A172 (cell line): Measurements from ENCODE around the gene RTN4RL1. TPM values are rescaled to one million over a fixed set of nuclear protein-coding genes. Genes with fewer than 3 reads are reported as not detected.

ENCODE experiments used
- DNase-seq: peaks from one replicate; pipeline ENCODE4 v3.0.0-alpha.2; 2015; ENCODE audit warnings: low spot score
- total RNA-seq: library from RNA; depleted of rRNA; stranded (reverse); fragments of >200 nt; shearing (Covaris generic); gene quantifications from 2 replicates; pipeline ENCODE4 v1.2.3, GENCODE V29; 2014

Gene RTN4RL1
- total RNA-seq, 1 experiment from 2014 or later, result 2.2 TPM

- DNase-seq, result no peak
Measured at GRCh38 chr17:1948517-1948825, 76.7 kb downstream of the RTN4RL1 start.

GRCh38 chr17:1947743-1948516 is 77.2 kb downstream of the RTN4RL1 start:
- no peak for DNase-seq

DNA sequence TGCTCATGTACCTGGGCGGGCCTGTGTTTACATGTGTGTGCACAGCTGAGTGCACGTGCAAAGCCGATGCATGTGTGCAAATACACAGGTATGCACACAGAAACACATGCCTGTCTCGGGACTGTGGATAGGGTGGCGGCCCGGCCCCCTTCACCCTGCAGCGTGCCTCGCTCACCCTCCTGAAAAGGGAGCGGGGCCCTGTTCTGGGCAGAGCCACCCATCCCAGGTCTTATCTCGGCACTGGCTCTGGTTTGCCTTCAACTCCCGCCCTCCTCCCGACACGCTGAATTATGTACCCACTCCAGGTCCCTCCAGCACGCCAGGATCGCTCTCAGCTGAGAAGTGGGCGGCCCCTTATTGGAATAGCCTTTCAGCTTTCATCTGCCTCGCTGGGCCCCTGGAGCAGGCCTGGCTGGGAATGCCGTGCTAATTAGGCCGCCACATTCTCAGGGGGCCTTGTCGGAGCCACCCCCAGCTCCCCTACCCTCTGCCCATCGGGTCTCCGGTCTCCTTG is 77.8 kb downstream of the RTN4RL1 start:
- DNase-seq, result no peak

DNA sequence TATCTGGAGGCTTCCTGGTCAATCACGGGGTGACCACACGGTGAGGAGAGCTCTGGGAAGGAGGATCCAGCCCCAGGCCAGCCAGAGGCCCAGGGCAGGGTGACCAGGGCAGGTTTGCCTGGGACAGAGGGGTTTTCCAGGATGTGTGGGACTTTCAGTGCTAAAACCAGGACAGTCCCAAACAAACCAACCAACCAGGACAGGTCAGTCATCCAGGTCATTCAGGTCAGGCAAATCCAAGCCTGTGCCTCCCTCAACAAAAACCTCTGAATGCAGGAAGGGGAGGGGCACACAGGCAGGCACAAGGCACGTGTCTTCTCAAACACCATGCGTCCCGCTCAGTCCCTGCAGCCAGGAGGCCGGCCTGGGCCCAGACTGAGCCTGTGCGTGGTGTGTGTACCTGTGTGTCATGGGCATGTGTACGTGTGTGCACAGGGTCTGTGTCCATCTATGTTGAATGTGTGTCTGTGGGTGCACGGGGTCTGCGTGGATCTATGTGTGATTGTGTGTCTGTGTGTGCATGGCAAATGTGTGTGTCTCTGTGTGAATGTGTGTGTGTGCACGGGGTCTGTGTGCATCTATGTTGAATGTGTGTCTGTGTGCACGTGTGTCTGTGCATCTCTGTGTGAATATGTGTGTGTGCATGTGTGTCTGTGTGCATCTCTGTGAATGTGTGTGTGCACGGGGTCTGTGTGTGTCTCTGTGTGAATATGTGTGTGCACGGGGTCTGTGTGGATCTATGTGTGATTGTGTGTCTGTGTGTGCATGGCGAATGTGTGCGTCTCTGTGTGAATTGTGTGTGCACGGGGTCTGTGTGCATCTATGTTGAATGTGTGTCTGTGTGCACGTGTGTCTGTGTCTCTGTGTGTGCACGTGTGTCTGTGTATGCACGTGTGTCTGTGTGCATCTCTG is 78.9 kb downstream of the RTN4RL1 start:
- no peak for DNase-seq

- no peak for DNase-seq
Measured at GRCh38 chr17:1945621-1946020, 79.5 kb downstream of the RTN4RL1 start.

GRCh38 chr17:1943436-1943831 is 81.7 kb downstream of the RTN4RL1 start:
- DNase-seq, result no peak

- DNase-seq, result no peak
Measured at GRCh38 chr17:1942666-1943435, 82.3 kb downstream of the RTN4RL1 start.

- DNase-seq, result no peak
Measured at GRCh38 chr17:1942066-1942365, 83.1 kb downstream of the RTN4RL1 start.

GRCh38 chr17:1941272-1942065 is 83.7 kb downstream of the RTN4RL1 start:
- DNase-seq, result no peak

DNA sequence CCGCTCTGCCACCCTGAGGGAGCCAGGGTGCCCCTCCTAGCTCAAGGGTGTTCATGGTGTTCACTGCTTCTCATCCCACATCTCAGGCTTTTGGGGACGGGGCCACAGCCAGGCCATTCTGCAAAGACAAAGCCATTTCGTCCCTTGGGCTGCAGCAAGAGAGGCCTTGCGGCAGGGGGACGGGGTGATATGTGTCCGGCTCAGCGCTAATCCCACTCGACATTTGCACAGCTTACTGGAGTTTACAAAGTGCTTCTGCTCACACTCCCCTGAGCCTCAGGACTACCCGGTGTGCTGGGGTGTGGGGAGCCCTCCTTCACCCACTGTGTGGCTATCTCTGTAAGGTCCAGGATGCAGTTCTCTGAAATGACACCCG is 84.3 kb downstream of the RTN4RL1 start:
- DNase-seq, result no peak

- DNase-seq, result no peak
Measured at GRCh38 chr17:1939981-1940809, 84.9 kb downstream of the RTN4RL1 start.

GRCh38 chr17:1937461-1937860 is 87.7 kb downstream of the RTN4RL1 start:
- DNase-seq, result no peak

- no peak for DNase-seq
Measured at GRCh38 chr17:1936766-1937165, 88.4 kb downstream of the RTN4RL1 start.

DNA sequence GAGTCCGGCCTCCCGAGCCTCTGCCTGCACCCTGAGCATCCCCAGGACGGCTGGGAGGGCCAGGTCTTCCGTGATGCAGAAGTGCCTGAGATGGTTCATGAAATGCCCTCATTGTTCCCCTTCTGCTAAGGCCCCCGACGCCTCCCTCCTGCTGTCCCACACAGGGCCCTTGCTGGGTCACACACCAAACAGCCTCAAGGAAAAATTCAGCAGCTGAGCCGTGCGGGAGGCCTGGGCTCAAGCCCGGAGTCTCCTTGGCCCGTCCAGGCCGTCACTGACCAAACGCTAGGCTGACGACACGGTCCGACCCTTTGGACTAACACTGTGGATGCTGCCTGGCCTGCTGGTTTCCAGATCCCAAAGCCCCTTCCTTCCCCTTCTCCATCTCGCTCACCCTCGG is 90.2 kb downstream of the RTN4RL1 start:
- DNase-seq, result no peak

DNA sequence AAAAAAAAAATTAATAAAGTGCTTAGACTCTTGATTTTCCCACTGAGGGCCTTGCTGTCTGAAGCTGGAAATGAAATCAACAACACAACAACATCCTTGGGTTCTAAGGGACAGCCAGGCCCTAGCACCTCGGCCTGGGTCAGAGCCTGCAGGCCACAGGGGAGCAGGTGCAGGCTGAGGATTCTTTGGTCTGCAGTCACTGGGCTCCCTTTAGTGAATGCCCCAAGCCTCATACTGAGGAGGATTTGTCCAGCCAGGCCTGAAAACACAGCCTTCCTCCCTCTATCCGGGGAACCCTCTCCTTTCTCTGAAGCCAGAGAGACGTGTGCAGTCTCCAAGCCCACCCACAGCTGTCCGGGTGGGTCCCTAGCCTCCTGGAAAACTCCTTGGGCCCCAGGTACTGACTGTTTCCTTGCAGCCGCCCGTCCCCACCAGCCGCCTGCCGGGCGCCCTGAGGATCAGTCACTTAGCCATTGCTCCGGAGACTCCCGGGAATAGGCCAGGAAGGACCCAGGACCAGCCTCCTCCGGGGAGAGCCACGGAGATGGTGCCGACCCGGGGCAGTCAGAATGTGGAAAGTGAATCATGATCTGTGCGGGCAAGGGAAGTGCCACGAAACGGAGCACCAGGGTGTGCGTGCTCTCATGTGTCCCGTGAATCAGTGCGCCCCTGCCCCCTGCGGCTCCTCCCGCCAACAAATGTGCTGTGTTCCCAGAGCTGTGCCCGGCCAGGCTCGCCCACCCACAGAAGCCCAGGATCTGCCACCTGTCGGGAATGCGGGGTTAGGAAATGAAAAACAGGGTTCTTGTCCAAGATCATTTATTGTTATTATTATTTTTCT is 91.0 kb downstream of the RTN4RL1 start:
- DNase-seq, result no peak

- peak; percentile 10 for DNase-seq
Measured at GRCh38 chr17:1931844-1932579, 93.1 kb downstream of the RTN4RL1 start.

GRCh38 chr17:1930337-1930645 is 94.8 kb downstream of the RTN4RL1 start:
- no peak for DNase-seq

GRCh38 chr17:1928976-1929375 is 96.2 kb downstream of the RTN4RL1 start:
- no peak for DNase-seq

GRCh38 chr17:1920948-1921351 is 104.2 kb downstream of the RTN4RL1 start:
- DNase-seq, result no peak
